GM12878 (cell line): Measurements from ENCODE around the gene TXNRD1.

Experiments
- CBX3 ChIP-seq: fragments of 200-600 bp; sonication (generic); IDR thresholded peaks from 2 replicates; pipeline ENCODE4 v1.6.1; 2016; ENCODE audit warnings: low read depth, borderline replicate concordance
- CHD2 ChIP-seq: IDR thresholded peaks from 2 replicates; pipeline ENCODE4 v1.6.1; 2011; ENCODE audit warnings: low read depth, low read length, improper control_type of control experiment, borderline replicate concordance
- CTCF ChIP-seq, 3 experiments: IDR thresholded peaks in 2 of 3; conservative IDR thresholded peaks in 1 of 3; 2 replicates each; pipeline ENCODE4 v1.5.1; 2011; ENCODE audit warnings: low read depth in 3 of 3, low read length in 3 of 3, mild to moderate bottlenecking in 3 of 3, control low read depth in 2 of 3, moderate library complexity in 2 of 3, inconsistent platforms in 1 of 3, mixed read lengths in 1 of 3; ENCODE audit not compliant: control insufficient read depth in 2 of 3, insufficient read depth in 1 of 3; ENCODE audit errors: extremely low read depth in 1 of 3
- EZH2 ChIP-seq: IDR thresholded peaks from 2 replicates; pipeline ENCODE4 v1.6.1; 2012; ENCODE audit warnings: low read depth, mild to moderate bottlenecking, control low read depth, inconsistent platforms, low read length, borderline replicate concordance; ENCODE audit not compliant: control insufficient read depth
- MXI1 ChIP-seq: fragments of 150-350 bp; IDR thresholded peaks from 2 replicates; pipeline ENCODE4 v1.6.1; 2011; ENCODE audit warnings: low read depth, mild to moderate bottlenecking, inconsistent platforms, low read length, improper control_type of control experiment
- POLR2A ChIP-seq: IDR thresholded peaks from 2 replicates; pipeline ENCODE4 v1.6.1; 2011; ENCODE audit warnings: low read depth, mild to moderate bottlenecking, low read length
- POLR2AphosphoS5 ChIP-seq: IDR thresholded peaks from 2 replicates; pipeline ENCODE4 v1.6.1; 2011; ENCODE audit warnings: mild to moderate bottlenecking, low read length, inconsistent platforms
- REST ChIP-seq: IDR thresholded peaks from 2 replicates; pipeline ENCODE4 v1.6.1; 2012; ENCODE audit warnings: mild to moderate bottlenecking, low read depth, low read length
- RFX5 ChIP-seq: IDR thresholded peaks from 2 replicates; pipeline ENCODE4 v1.6.1; 2011; ENCODE audit warnings: low read depth, low read length, improper control_type of control experiment
- SIN3A ChIP-seq: IDR thresholded peaks from 2 replicates; pipeline ENCODE4 v1.6.1; 2012; ENCODE audit warnings: low read depth, low read length, improper control_type of control experiment
- SMAD1 ChIP-seq: fragments of 450-650 bp; IDR thresholded peaks from 2 replicates; pipeline ENCODE4 v1.6.1; 2018; ENCODE audit warnings: mild to moderate bottlenecking, low read depth; ENCODE audit not compliant: partially characterized antibody
- SP1 ChIP-seq: IDR thresholded peaks from one replicate; pipeline ENCODE4 v1.6.1; 2011; ENCODE audit warnings: low read depth, low read length
- YY1 ChIP-seq: IDR thresholded peaks from 2 replicates; pipeline ENCODE4 v1.6.1; 2011; ENCODE audit warnings: low read depth, mild to moderate bottlenecking, low read length
- TF ChIP-seq, protein P1 (sequence below): fragments of 450-650 bp; IDR thresholded peaks from 2 replicates; pipeline ENCODE4 v1.6.1; 2017; ENCODE audit warnings: mild to moderate bottlenecking

DNA sequence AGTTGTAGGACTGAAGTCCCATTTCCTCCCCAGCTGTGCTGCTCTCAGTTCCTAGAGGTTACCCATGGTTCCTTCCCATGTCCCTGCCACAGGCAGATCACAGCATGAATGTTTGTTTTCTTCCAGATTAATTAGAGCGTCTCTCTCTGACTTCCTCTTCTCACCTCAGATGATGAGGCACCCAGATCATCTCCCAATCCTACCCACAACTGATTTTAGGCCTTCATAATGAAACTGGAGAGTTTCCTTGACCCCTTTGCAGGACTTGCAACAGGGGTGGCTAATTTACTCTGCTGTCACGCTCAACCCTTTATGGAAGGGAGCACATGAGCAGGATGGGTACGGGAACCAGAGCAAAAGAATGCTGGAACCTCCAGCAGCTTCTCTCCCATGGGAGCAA lies 32.1 kb upstream of the TXNRD1 start:
- TF ChIP-seq CHD2 (no peak), SIN3A (no peak), CTCF (IDR thresholded peaks at IDR 0.05 in 2 of 3, conservative IDR thresholded peaks at IDR 0.05 in 1 of 3; ENCODE audit: control insufficient read depth in 2 of 3, extremely low read depth in 1 of 3, insufficient read depth in 1 of 3, low read depth in 3 of 3, low read length in 3 of 3) (no peak), YY1 (no peak), SMAD1 (no peak), MXI1 (no peak), SP1 (no peak), REST (no peak), POLR2A (no peak), RFX5 (no peak), CBX3 (no peak), POLR2AphosphoS5 (no peak), EZH2 (no peak)
- TF ChIP-seq, protein P1, sequence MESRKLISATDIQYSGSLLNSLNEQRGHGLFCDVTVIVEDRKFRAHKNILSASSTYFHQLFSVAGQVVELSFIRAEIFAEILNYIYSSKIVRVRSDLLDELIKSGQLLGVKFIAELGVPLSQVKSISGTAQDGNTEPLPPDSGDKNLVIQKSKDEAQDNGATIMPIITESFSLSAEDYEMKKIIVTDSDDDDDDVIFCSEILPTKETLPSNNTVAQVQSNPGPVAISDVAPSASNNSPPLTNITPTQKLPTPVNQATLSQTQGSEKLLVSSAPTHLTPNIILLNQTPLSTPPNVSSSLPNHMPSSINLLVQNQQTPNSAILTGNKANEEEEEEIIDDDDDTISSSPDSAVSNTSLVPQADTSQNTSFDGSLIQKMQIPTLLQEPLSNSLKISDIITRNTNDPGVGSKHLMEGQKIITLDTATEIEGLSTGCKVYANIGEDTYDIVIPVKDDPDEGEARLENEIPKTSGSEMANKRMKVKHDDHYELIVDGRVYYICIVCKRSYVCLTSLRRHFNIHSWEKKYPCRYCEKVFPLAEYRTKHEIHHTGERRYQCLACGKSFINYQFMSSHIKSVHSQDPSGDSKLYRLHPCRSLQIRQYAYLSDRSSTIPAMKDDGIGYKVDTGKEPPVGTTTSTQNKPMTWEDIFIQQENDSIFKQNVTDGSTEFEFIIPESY, result no peak
